Esophagus muscularis mucosa (tissue), 4 donors: ENCODE results near the gene MAGIX. TPM values are rescaled to one million over a fixed set of nuclear protein-coding genes. Genes with fewer than 3 reads are reported as not detected.
A peak's percentile ranks its signal among the peaks of the same experiment; 100 is the strongest.

Experiments used
- DNase-seq: peaks from one replicate; pipeline ENCODE4 v3.0.0-alpha.2; 2017; ENCODE audit errors: extremely low spot score
- H3K27ac ChIP-seq, 4 donors: fragments of 200-600 bp; sonication (generic); replicated peaks in 1 of 4; 1 replicate in 3 of 4; 2 replicates in 1 of 4; pipeline ENCODE4 v1.5.1; 2016 to 2019; ENCODE audit warnings: mild to moderate bottlenecking in 1 of 4
- H3K27me3 ChIP-seq, 4 donors: fragments of 200-600 bp; sonication (generic); one replicate each; pipeline versions ENCODE4 v1.5.1 to v1.6.0; 2016 to 2019
- H3K36me3 ChIP-seq, 4 donors: fragments of 200-600 bp; sonication (generic); one replicate each; pipeline ENCODE4 v1.5.1; 2016 to 2019
- H3K4me1 ChIP-seq, 4 donors: fragments of 200-600 bp; sonication (generic); one replicate each; pipeline ENCODE4 v1.5.1; 2016 to 2019
- H3K4me3 ChIP-seq, 4 donors: fragments of 200-600 bp; sonication (generic); 1 replicate in 2 of 4; 2 replicates in 2 of 4; pipeline ENCODE4 v1.5.1; 2016 to 2019; ENCODE audit warnings: mild to moderate bottlenecking in 4 of 4, moderate library complexity in 1 of 4
- H3K9me3 ChIP-seq, 4 donors: fragments of 200-600 bp; sonication (generic); 1 replicate in 3 of 4; 2 replicates in 1 of 4; pipeline ENCODE4 v1.5.1; 2016 to 2019
- CTCF ChIP-seq, 3 experiments: fragments of 200-600 bp in 2 of 3; fragments of 450-650 bp in 1 of 3; sonication (generic) in 2 of 3; IDR thresholded peaks; one replicate each; pipeline ENCODE4 v1.5.1; 2017 to 2019; ENCODE audit warnings: antibody characterized with exemption in 3 of 3, mild to moderate bottlenecking in 2 of 3, moderate library complexity in 1 of 3
- EP300 ChIP-seq: sonication (generic); formaldehyde crosslinking; IDR thresholded peaks from one replicate; pipeline ENCODE4 v1.6.1; 2017; ENCODE audit warnings: antibody characterized with exemption
- POLR2A ChIP-seq: fragments of 450-650 bp; IDR thresholded peaks from one replicate; pipeline ENCODE4 v1.6.1; 2017; ENCODE audit warnings: antibody characterized with exemption, moderate library complexity, mild to moderate bottlenecking, low read depth
- POLR2AphosphoS5 ChIP-seq, 2 donors: sonication (generic); formaldehyde crosslinking; IDR thresholded peaks; one replicate each; pipeline ENCODE4 v1.6.1; 2017; ENCODE audit warnings: antibody characterized with exemption in 2 of 2
- WGBS: methylation state at CpG from one replicate; pipeline ENCODE4 v1.1.5; 2018; 5-methylcytosine and 5-hydroxymethylcytosine counted together
- intact Hi-C: fragments of 100-400 bp; cut with DNase I; formaldehyde crosslinking; loops from one replicate; pipeline ENCODE4 v1.15.1; 2023
- total RNA-seq, 4 donors: library from RNA; depleted of rRNA; stranded (reverse); fragments of >200 nt; gene quantifications; one replicate each; pipeline versions ENCODE4 v1.1.0 to v1.2.1, GENCODE V29; 2016

The MAGIX gene
- total RNA-seq, 4 donors from 2014 or later, result 1.5 to 4.2 (median 3.6) TPM

- peaks cover 4 to 27% (median 21%) of the 10 kb centered on the region in 4 donors for H3K4me1 ChIP-seq
- no peaks in the 10 kb centered on the region for H3K9me3 ChIP-seq
- peak overlapping the region in 1 of 4 donors; percentile 45 for H3K27ac ChIP-seq
- no peak overlapping the region for H3K4me3 ChIP-seq
- peaks cover 0 to 67% (median 36%) of the 10 kb centered on the region in 4 donors for H3K36me3 ChIP-seq
- TF ChIP-seq POLR2A (no peak), CTCF (IDR thresholded peaks at IDR 0.05) (no peak), POLR2AphosphoS5 (IDR thresholded peaks at IDR 0.05) (no peak), EP300 (no peak)
- DNase-seq, result no peak
- no peaks in the 10 kb centered on the region for H3K27me3 ChIP-seq
- intact Hi-C loops, result no loop called here
- 85% methylated on average over 15 of the region's 23 CpGs for WGBS
Measured at GRCh38 chrX:49177873-49178480, 15.4 kb downstream of the MAGIX start.

GRCh38 chrX:49178537-49178936 lies 16.0 kb downstream of the MAGIX start:
- H3K36me3 ChIP-seq, result peaks cover 0 to 67% (median 39%) of the 10 kb centered on the region in 4 donors
- TF ChIP-seq POLR2A (no peak), POLR2AphosphoS5 (IDR thresholded peaks at IDR 0.05) (no peak), EP300 (no peak), CTCF (IDR thresholded peaks at IDR 0.05) (no peak)
- no peak overlapping the region for H3K27ac ChIP-seq
- H3K9me3 ChIP-seq, result no peaks in the 10 kb centered on the region
- no peak overlapping the region for H3K4me3 ChIP-seq
- peaks cover under 1 to 22% (median 16%) of the 10 kb centered on the region in 4 donors for H3K4me1 ChIP-seq
- intact Hi-C loops, result no loop called here
- WGBS, result 93% methylated on average over 3 of the region's 3 CpGs
- no peaks in the 10 kb centered on the region for H3K27me3 ChIP-seq
- DNase-seq, result no peak

- no peak overlapping the region for H3K27ac ChIP-seq
- peaks cover 0 to 59% (median 38%) of the 10 kb centered on the region in 4 donors for H3K36me3 ChIP-seq
- H3K9me3 ChIP-seq, result no peaks in the 10 kb centered on the region
- intact Hi-C loops, result no loop called here
- peaks cover 4 to 22% (median 16%) of the 10 kb centered on the region in 4 donors for H3K4me1 ChIP-seq
- H3K4me3 ChIP-seq, result no peak overlapping the region
- H3K27me3 ChIP-seq, result no peaks in the 10 kb centered on the region
- no peak for TF ChIP-seq CTCF (IDR thresholded peaks at IDR 0.05)
- TF ChIP-seq POLR2AphosphoS5 (IDR thresholded peaks at IDR 0.05), result no peak
- no peak for TF ChIP-seq POLR2A
- no peak for TF ChIP-seq EP300
- DNase-seq, result no peak
- 71% methylated on average over 2 of the region's 2 CpGs for WGBS
Measured at GRCh38 chrX:49179358-49179757, 16.8 kb downstream of the MAGIX start.

GRCh38 chrX:49183701-49184281 lies 21.2 kb downstream of the MAGIX start:
- Histone ChIP-seq H3K27ac (peak overlapping the region; percentile 56 to 87 (median 74)), H3K9me3 (no peaks in the 10 kb centered on the region), H3K27me3 (no peaks in the 10 kb centered on the region), H3K36me3 (peaks cover 0 to 27% (median 19%) of the 10 kb centered on the region in 4 donors), H3K4me1 (peaks cover 12 to 30% (median 26%) of the 10 kb centered on the region in 4 donors), H3K4me3 (peak overlapping the region in 3 of 4 donors; percentile 57 to 68 (median 60))
- WGBS, result 85% methylated on average over 14 of the region's 18 CpGs
- TF ChIP-seq POLR2AphosphoS5 (IDR thresholded peaks at IDR 0.05), result no peak
- TF ChIP-seq POLR2A, result no peak
- TF ChIP-seq CTCF (IDR thresholded peaks at IDR 0.05), result no peak
- TF ChIP-seq EP300, result no peak
- DNase-seq, result no peak
- intact Hi-C loops, result no loop called here
